Neural progenitor cell (in vitro differentiated cells): ENCODE data around the gene RAG2. TPM values are rescaled to one million over a fixed set of nuclear protein-coding genes. Genes with fewer than 3 reads are reported as not detected.
A peak's percentile ranks its signal among the peaks of the same experiment; 100 is the strongest.

Experiments used
- DNase-seq: peaks from one replicate; pipeline ENCODE4 v3.0.0-alpha.2; 2016; ENCODE audit warnings: low spot score
- H2AFZ ChIP-seq: fragments of 200-600 bp; sonication (generic); replicated peaks from 2 replicates; pipeline ENCODE4 v1.6.1; 2016; ENCODE audit warnings: antibody characterized with exemption
- H3F3A ChIP-seq: fragments of 200-600 bp; sonication (generic); 2 replicates; pipeline ENCODE4 v1.6.1; 2016; ENCODE audit warnings: antibody characterized with exemption, low read depth
- H3K27ac ChIP-seq: fragments of 200-600 bp; sonication (generic); 2 replicates; pipeline ENCODE4 v1.5.1; 2016; ENCODE audit warnings: mild to moderate bottlenecking
- H3K27me3 ChIP-seq: fragments of 200-600 bp; sonication (generic); 2 replicates; pipeline ENCODE4 v1.6.1; 2016; ENCODE audit warnings: mild to moderate bottlenecking, moderate library complexity
- H3K36me3 ChIP-seq: fragments of 200-600 bp; sonication (generic); 2 replicates; pipeline ENCODE4 v1.5.1; 2016
- H3K4me1 ChIP-seq: fragments of 200-600 bp; sonication (generic); 2 replicates; pipeline ENCODE4 v1.6.1; 2016; ENCODE audit warnings: mixed run types
- H3K4me2 ChIP-seq: fragments of 200-600 bp; sonication (generic); 2 replicates; pipeline ENCODE4 v1.6.1; 2016
- H3K4me3 ChIP-seq: fragments of 200-600 bp; sonication (generic); 2 replicates; pipeline ENCODE4 v1.5.1; 2016
- H3K79me2 ChIP-seq: fragments of 200-600 bp; sonication (generic); 2 replicates; pipeline ENCODE4 v1.6.1; 2016; ENCODE audit warnings: low read depth
- H3K9ac ChIP-seq: fragments of 200-600 bp; sonication (generic); 2 replicates; pipeline ENCODE4 v1.6.1; 2016
- H3K9me3 ChIP-seq: fragments of 200-600 bp; sonication (generic); 2 replicates; pipeline ENCODE4 v1.5.1; 2016; ENCODE audit warnings: low read depth
- H4K20me1 ChIP-seq: fragments of 200-600 bp; sonication (generic); 2 replicates; pipeline ENCODE4 v1.6.1; 2016; ENCODE audit warnings: low read depth
- H3K27ac Mint-ChIP-seq: 3 replicates; pipeline ENCODE4 v1.8.0; 2021; ENCODE audit warnings: mixed read lengths
- H3K27me3 Mint-ChIP-seq: 2 replicates; pipeline ENCODE4 v1.8.0; 2022; ENCODE audit warnings: low read depth, mild to moderate bottlenecking, inconsistent platforms, moderate library complexity, mixed read lengths; ENCODE audit not compliant: insufficient read depth
- H3K36me3 Mint-ChIP-seq: 3 replicates; pipeline ENCODE4 v1.8.0; 2021; ENCODE audit warnings: mixed read lengths
- H3K4me1 Mint-ChIP-seq: 3 replicates; pipeline ENCODE4 v1.8.0; 2021; ENCODE audit warnings: mixed read lengths
- H3K4me3 Mint-ChIP-seq: 3 replicates; pipeline ENCODE4 v1.8.0; 2021; ENCODE audit warnings: mild to moderate bottlenecking, moderate library complexity, mixed read lengths
- H3K9me3 Mint-ChIP-seq: 3 replicates; pipeline ENCODE4 v1.8.0; 2020; ENCODE audit warnings: mixed read lengths
- CTCF ChIP-seq: fragments of 200-600 bp; sonication (generic); IDR thresholded peaks from 2 replicates; pipeline ENCODE4 v1.5.1; 2017; ENCODE audit warnings: antibody characterized with exemption, mild to moderate bottlenecking
- EZH2 ChIP-seq: fragments of 200-600 bp; sonication (generic); IDR thresholded peaks from 2 replicates; pipeline ENCODE4 v1.6.1; 2017; ENCODE audit warnings: antibody characterized with exemption, mild to moderate bottlenecking, moderate library complexity
- EZH2phosphoT487 ChIP-seq: fragments of 200-600 bp; sonication (generic); IDR thresholded peaks from 2 replicates; pipeline ENCODE4 v1.6.1; 2017; ENCODE audit warnings: antibody characterized with exemption
- total RNA-seq: library from RNA; depleted of rRNA; stranded (reverse); fragments of >200 nt; gene quantifications from 2 replicates; pipeline ENCODE4 v1.2.3, GENCODE V29; 2015; ENCODE audit warnings: low replicate concordance

The RAG2 gene
- total RNA-seq, 1 donor from 2014 or later = 0.15 TPM

GRCh38 chr11:36601155-36601554 lies 3.1 kb upstream of the RAG2 start:
- TF ChIP-seq CTCF = no peak
- no peak for TF ChIP-seq EZH2phosphoT487
- no peak for TF ChIP-seq EZH2
- Histone ChIP-seq H2AFZ (no peak overlapping the region), H3K9ac (no peak overlapping the region), H3K36me3 (no peaks in the 10 kb centered on the region), H3K27ac (no peak overlapping the region), H4K20me1 (no peaks in the 10 kb centered on the region), H3K4me3 (no peak overlapping the region), H3K9me3 (no peaks in the 10 kb centered on the region), H3K79me2 (no peaks in the 10 kb centered on the region), H3K4me1 (no peaks in the 10 kb centered on the region), H3K27me3 (no peaks in the 10 kb centered on the region), H3K4me2 (no peak overlapping the region), H3F3A (peaks cover 4% of the 10 kb centered on the region)
- Mint-ChIP-seq H3K27me3 (peaks cover 3% of the 10 kb centered on the region), H3K27ac (no peak overlapping the region), H3K36me3 (no peaks in the 10 kb centered on the region), H3K4me1 (no peaks in the 10 kb centered on the region), H3K9me3 (no peaks in the 10 kb centered on the region), H3K4me3 (no peak overlapping the region)
- no peak for DNase-seq

- H4K20me1 ChIP-seq = no peaks in the 10 kb centered on the region
- H3K4me1 ChIP-seq = peaks cover 6% of the 10 kb centered on the region
- Mint-ChIP-seq H3K27ac (no peak overlapping the region), H3K4me1 (peaks cover 3% of the 10 kb centered on the region), H3K27me3 (peaks cover 3% of the 10 kb centered on the region), H3K9me3 (no peaks in the 10 kb centered on the region), H3K36me3 (no peaks in the 10 kb centered on the region), H3K4me3 (no peak overlapping the region)
- no peak overlapping the region for H3K4me3 ChIP-seq
- no peak overlapping the region for H3K4me2 ChIP-seq
- no peak overlapping the region for H3K9ac ChIP-seq
- no peaks in the 10 kb centered on the region for H3K9me3 ChIP-seq
- TF ChIP-seq CTCF (no peak), EZH2phosphoT487 (no peak), EZH2 (no peak)
- H3K79me2 ChIP-seq = peaks cover 7% of the 10 kb centered on the region
- DNase-seq = peak; percentile 51
- H3K27me3 ChIP-seq = no peaks in the 10 kb centered on the region
- peaks cover 4% of the 10 kb centered on the region for H3F3A ChIP-seq
- H3K27ac ChIP-seq = no peak overlapping the region
- no peak overlapping the region for H2AFZ ChIP-seq
- no peaks in the 10 kb centered on the region for H3K36me3 ChIP-seq
Observed at GRCh38 chr11:36600180-36600579, 2.1 kb upstream of the RAG2 start.

GRCh38 chr11:36596880-36597279 lies 1.2 kb downstream of the RAG2 start:
- Histone ChIP-seq H3K4me1 (peaks cover 9% of the 10 kb centered on the region), H3K9ac (no peak overlapping the region), H3K4me3 (no peak overlapping the region), H3K79me2 (peaks cover 10% of the 10 kb centered on the region), H3K4me2 (no peak overlapping the region), H2AFZ (no peak overlapping the region), H3K27ac (no peak overlapping the region), H4K20me1 (no peaks in the 10 kb centered on the region), H3K27me3 (peaks cover 14% of the 10 kb centered on the region), H3K9me3 (no peaks in the 10 kb centered on the region), H3F3A (peaks cover 4% of the 10 kb centered on the region), H3K36me3 (no peaks in the 10 kb centered on the region)
- Mint-ChIP-seq H3K27ac (no peak overlapping the region), H3K4me1 (peaks cover 9% of the 10 kb centered on the region), H3K27me3 (no peaks in the 10 kb centered on the region), H3K4me3 (no peak overlapping the region), H3K36me3 (no peaks in the 10 kb centered on the region), H3K9me3 (no peaks in the 10 kb centered on the region)
- DNase-seq = no peak
- TF ChIP-seq EZH2 (no peak), CTCF (no peak), EZH2phosphoT487 (no peak)
